GM21717 (cell line): ENCODE data around the gene CHIT1.

Experiments used
- ATAC-seq: cut with Tn5 transposase; IDR thresholded peaks from one replicate; pipeline ENCODE4 v1.9.1; 2021; ENCODE audit warnings: mild to moderate bottlenecking, moderate library complexity; ENCODE audit not compliant: unreplicated experiment

CHIT1 gene

GRCh38 chr1:203176273-203177035 lies 53.0 kb downstream of the CHIT1 start:
- ATAC-seq: no peak

GRCh38 chr1:203175827-203176241 lies 53.6 kb downstream of the CHIT1 start:
- ATAC-seq: no peak

GRCh38 chr1:203175237-203175826 lies 54.1 kb downstream of the CHIT1 start, which contains the start of gene MYBPH:
MYBPH (minus strand) TSS chr1:203175826; CDS start chr1:203175755, 71 bp downstream.
- no peak for ATAC-seq

- no peak for ATAC-seq
Observed at GRCh38 chr1:203174324-203174985, 55.0 kb downstream of the CHIT1 start.

- no peak for ATAC-seq
Observed at GRCh38 chr1:203173566-203173965, 55.9 kb downstream of the CHIT1 start.

- ATAC-seq: no peak
Observed at GRCh38 chr1:203173011-203173555, 56.4 kb downstream of the CHIT1 start.

- ATAC-seq: no peak
Observed at GRCh38 chr1:203172184-203173010, 57.1 kb downstream of the CHIT1 start.

GRCh38 chr1:203171341-203172183 lies 57.9 kb downstream of the CHIT1 start:
- ATAC-seq: no peak

GRCh38 chr1:203170625-203171330 lies 58.7 kb downstream of the CHIT1 start:
- no peak for ATAC-seq

- ATAC-seq: no peak
Observed at GRCh38 chr1:203169770-203170520, 59.5 kb downstream of the CHIT1 start.

- no peak for ATAC-seq
Observed at GRCh38 chr1:203168991-203169390, 60.5 kb downstream of the CHIT1 start.

- ATAC-seq: no peak
Observed at GRCh38 chr1:203168256-203168786, 61.2 kb downstream of the CHIT1 start.

GRCh38 chr1:203167913-203168200 lies 61.6 kb downstream of the CHIT1 start:
- ATAC-seq: no peak

GRCh38 chr1:203167026-203167912 lies 62.2 kb downstream of the CHIT1 start:
- ATAC-seq: no peak

- no peak for ATAC-seq
Observed at GRCh38 chr1:203166192-203166940, 63.1 kb downstream of the CHIT1 start.
